Subcutaneous adipose tissue (tissue), 4 donors: Measurements from ENCODE around the gene JADE3. TPM values are rescaled to one million over a fixed set of nuclear protein-coding genes. Genes with fewer than 3 reads are reported as not detected.

Experiments used
- CTCF ChIP-seq: fragments of 450-650 bp; IDR thresholded peaks from one replicate; pipeline ENCODE4 v1.5.1; 2016; ENCODE audit warnings: low read depth, mild to moderate bottlenecking, control low read depth, antibody characterized with exemption, moderate library complexity
- total RNA-seq, 4 donors: library from RNA; depleted of rRNA; stranded (reverse); fragments of >200 nt; gene quantifications; one replicate each; pipeline ENCODE4 v1.1.0, GENCODE V29; 2016

JADE3 gene
- total RNA-seq, 4 donors from 2014 or later: 6.8 to 8.3 (median 8.1) TPM

GRCh38 chrX:46959101-46959500, 46.9 kb downstream of the JADE3 start:
- no peak for TF ChIP-seq CTCF

- no peak for TF ChIP-seq CTCF
These were observed 47.9 kb downstream of the JADE3 start for GRCh38 chrX:46959985-46960700.

- no peak for TF ChIP-seq CTCF
These were observed 48.9 kb downstream of the JADE3 start for GRCh38 chrX:46961097-46961496.

GRCh38 chrX:46961574-46962283, 49.5 kb downstream of the JADE3 start:
- TF ChIP-seq CTCF: no peak

GRCh38 chrX:46965125-46965758, 53.0 kb downstream of the JADE3 start:
- no peak for TF ChIP-seq CTCF

GRCh38 chrX:46967547-46967946, 55.3 kb downstream of the JADE3 start:
- no peak for TF ChIP-seq CTCF
